WI38 (cell line): ENCODE results near the gene GRIK3.

Source experiments
- H3K4me3 ChIP-seq: 2 replicates; pipeline ENCODE4 v1.5.1; 2011; ENCODE audit warnings: low read depth, mild to moderate bottlenecking, control low read depth, low read length
- TF ChIP-seq, protein P1 (sequence below): IDR thresholded peaks from 2 replicates; pipeline ENCODE4 v1.5.1; 2012; ENCODE audit warnings: low read depth, mild to moderate bottlenecking, control low read depth, low read length

Gene GRIK3

DNA sequence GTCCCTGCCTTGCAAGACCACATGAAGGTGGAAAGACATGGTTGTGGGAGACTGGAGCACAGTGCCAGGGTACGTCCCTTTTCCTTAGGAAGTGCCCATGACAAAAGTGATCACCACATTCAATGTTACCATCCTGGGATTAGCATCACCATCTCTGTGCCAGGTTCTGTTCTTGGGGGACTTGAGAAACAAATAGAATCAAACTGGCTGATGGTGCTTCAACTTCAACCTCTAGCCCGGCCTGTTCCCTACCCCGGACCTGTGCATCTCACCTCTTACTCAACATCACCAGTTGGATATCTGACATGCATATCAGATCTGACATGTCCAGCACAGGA is 153.3 kb downstream of the GRIK3 start:
- TF ChIP-seq, protein P1, sequence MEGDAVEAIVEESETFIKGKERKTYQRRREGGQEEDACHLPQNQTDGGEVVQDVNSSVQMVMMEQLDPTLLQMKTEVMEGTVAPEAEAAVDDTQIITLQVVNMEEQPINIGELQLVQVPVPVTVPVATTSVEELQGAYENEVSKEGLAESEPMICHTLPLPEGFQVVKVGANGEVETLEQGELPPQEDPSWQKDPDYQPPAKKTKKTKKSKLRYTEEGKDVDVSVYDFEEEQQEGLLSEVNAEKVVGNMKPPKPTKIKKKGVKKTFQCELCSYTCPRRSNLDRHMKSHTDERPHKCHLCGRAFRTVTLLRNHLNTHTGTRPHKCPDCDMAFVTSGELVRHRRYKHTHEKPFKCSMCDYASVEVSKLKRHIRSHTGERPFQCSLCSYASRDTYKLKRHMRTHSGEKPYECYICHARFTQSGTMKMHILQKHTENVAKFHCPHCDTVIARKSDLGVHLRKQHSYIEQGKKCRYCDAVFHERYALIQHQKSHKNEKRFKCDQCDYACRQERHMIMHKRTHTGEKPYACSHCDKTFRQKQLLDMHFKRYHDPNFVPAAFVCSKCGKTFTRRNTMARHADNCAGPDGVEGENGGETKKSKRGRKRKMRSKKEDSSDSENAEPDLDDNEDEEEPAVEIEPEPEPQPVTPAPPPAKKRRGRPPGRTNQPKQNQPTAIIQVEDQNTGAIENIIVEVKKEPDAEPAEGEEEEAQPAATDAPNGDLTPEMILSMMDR: no peak
- H3K4me3 ChIP-seq: no peak overlapping the region

DNA sequence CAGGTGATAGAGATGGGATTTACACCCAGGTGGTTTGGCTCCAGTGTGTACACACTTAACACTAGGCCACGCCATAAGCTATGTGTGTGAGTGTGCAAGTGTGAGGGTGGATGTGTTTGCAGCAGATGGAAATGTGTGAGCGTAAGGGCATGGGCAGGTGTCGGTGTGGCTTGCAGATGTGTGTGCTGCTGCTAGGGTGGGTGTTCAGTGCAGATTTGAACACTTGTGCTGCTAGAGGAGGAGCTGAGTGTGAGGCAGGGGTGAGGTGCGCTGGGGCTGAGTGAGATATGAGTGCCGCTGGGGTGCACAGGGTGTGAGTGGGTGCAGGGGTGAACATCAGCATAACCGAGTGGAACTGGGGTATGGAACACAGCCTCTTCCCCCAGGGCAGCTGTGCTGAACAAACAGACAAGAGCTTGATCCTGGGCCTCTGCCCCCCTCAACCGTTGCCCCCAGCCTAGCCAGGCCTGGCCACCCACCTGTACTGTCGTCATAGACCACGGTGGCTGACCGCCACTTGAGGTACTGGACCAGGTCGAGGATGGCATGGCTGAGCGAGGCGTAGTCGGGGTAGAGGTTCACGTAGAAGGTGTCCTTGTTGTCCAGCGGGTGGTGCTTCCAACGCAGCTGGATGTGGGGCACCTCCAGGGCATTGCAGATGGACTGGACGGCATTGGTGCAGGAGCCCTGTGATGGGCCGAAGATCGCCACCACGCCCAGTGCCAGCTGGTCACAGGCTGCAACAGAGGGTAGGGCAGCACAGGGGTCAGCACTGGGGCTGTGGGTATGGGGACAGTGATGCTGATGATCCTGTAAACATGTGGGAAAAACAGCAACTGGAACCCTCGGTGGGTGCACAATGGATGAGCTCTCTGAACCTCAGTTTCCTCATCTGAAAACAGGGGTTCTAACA is 153.9 kb downstream of the GRIK3 start:
- H3K4me3 ChIP-seq: no peak overlapping the region
- TF ChIP-seq, protein P1: no peak

DNA sequence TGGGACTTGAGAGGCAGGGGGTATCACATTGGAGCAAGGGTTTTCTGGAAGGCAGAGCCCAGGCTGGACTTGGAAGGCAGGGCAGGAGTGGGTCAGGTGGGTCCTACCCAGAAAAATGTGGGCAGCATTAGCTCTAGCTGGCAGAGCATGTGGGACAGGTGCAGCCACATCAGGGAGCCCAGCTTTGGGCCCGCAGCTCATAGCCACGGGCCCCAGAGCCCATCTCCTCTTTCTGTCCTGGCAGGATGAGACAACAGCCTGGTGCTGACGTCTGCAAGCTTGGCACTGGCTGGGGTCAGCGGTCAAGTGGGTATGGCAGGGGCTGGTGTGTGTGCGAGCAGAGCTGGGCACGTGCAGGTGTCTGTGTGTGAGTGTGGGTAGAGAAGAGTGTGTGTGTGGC is 154.7 kb downstream of the GRIK3 start:
- no peak overlapping the region for H3K4me3 ChIP-seq
- TF ChIP-seq, protein P1: no peak

DNA sequence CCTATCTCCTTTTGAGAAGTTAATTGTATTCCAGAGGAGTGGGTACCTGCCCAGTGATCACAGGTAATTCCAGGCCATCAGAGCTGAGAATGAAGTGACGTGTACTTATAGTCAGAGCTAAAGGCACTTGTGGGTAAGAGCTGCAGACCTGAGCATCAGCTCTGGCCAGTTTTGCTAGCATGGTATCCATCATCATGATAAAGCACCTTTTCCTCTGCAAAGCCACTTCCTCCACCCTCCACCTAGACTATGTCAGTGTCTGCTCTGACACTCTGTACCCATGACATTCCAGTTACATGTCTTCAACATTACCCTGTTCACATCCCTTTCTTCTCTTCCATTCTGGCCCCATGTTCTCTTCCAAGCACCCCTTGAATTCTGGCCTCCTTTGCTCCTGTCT is 157.3 kb downstream of the GRIK3 start:
- no peak overlapping the region for H3K4me3 ChIP-seq
- TF ChIP-seq, protein P1: no peak

DNA sequence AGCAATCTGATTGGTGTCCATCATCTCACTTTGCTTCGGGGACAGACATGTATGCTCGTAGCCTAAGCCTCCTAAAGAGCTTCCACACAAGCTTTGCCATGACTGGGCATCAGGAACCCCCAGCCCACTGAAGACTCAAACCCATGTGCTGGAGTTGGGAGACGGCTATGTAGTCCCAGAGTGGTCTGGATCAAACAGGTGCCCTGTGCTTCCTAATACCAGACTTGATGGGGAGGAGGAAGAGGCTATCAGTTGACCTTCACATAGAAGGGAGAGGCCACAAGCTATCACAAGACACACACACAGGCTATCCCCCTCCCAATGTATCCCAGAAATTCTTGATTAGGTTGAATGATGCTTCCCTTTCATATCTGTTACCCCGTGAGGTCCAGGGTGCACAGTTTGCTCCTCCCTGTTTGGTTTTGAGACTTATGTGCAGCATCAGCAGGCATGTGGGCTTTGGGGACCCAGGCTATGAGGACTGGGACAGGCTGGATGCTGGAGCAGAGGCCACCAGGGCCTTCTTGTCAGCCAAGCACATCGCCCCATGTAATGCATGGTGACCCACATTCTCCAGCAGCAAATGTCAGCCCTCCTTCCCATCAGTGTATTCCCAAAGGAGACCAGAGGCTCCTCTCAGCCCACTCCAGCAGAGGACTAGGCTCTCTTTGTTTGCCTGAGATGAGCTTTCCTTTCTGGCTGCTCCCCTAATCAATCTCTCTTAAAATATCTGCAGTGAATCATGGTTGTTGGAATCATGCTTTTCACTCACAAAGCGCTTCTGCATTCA is 159.8 kb downstream of the GRIK3 start:
- no peak overlapping the region for H3K4me3 ChIP-seq
- TF ChIP-seq, protein P1: no peak

DNA sequence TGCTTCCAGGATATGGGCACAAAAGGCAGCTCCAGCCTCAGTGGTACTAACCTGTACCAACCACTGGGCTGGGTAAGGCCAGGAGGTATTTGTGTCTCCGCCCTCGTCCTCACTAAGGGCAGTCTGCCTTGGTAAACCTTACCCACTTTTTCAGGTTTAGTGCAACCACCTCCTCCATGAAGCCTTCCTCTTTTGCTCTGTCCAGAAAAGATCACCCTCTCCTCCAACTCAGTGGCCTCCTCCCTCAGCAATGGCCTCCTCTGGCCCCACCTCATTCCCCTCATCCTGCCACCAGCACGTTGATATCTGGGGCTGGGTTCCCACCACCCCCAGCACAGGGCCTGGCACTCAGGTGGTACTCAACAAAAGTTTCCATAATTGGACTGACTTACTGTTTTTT is 161.5 kb downstream of the GRIK3 start:
- TF ChIP-seq, protein P1: no peak
- H3K4me3 ChIP-seq: no peak overlapping the region
